Measurements from ENCODE around the gene CTAGE9. TPM values are rescaled to one million over a fixed set of nuclear protein-coding genes. Genes with fewer than 3 reads are reported as not detected.
"Not testable (repeated sequence)": the region's sequence is repeated elsewhere in the genome, so short reads cannot be mapped to it uniquely, and the experiment has no call there.

CTAGE9 gene, protein sequence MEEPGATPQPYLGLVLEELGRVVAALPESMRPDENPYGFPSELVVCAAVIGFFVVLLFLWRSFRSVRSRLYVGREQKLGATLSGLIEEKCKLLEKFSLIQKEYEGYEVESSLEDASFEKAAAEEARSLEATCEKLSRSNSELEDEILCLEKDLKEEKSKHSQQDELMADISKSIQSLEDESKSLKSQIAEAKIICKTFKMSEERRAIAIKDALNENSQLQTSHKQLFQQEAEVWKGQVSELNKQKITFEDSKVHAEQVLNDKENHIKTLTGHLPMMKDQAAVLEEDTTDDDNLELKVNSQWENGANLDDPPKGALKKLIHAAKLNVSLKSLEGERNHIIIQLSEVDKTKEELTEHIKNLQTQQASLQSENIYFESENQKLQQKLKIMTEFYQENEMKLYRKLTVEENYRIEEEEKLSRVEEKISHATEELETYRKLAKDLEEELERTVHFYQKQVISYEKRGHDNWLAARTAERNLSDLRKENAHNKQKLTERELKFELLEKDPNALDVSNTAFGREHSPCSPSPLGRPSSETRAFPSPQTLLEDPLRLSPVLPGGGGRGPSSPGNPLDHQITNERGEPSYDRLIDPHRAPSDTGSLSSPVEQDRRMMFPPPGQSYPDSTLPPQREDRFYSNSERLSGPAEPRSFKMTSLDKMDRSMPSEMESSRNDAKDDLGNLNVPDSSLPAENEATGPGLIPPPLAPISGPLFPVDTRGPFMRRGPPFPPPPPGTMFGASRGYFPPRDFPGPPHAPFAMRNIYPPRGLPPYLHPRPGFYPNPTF
- under 1 TPM in 1 of 3 donors, not detected in 2; 0.18 TPM for polyA plus RNA-seq (ENCODE audit: insufficient read length in 3 of 3)
- long read RNA-seq, donor 1: 0 reads
- long read RNA-seq, donor 2, partial matches to known transcripts: 6 of 7 reads
- long read RNA-seq, donor 2, other reads (novel, unspliced or antisense): 0 of 7 reads
- long read RNA-seq, donor 3: 0 reads
- long read RNA-seq, donor 4, partial matches to known transcripts: 0 of 1 reads
- long read RNA-seq, donor 4, other reads (novel, unspliced or antisense): 0 of 1 reads
- long read RNA-seq, donor 5: 0 reads
- long read RNA-seq, donor 6: 0 reads
- long read RNA-seq, donor 7: 0 reads
- long read RNA-seq, donor 8: 0 reads
- long read RNA-seq, donor 9: 0 reads
- long read RNA-seq, donor 10: 0 reads
- long read RNA-seq, donor 11, partial matches to known transcripts: 0 of 1 reads
- long read RNA-seq, donor 11, other reads (novel, unspliced or antisense): 0 of 1 reads
- long read RNA-seq, donor 12: 0 reads
- long read RNA-seq, donor 13: 0 reads
- long read RNA-seq, donor 14, partial matches to known transcripts: 0 of 1 reads
- long read RNA-seq, donor 14, other reads (novel, unspliced or antisense): 0 of 1 reads
- long read RNA-seq, donor 15: 0 reads
- long read RNA-seq, donor 16, partial matches to known transcripts: 0 of 2 reads
- long read RNA-seq, donor 16, other reads (novel, unspliced or antisense): 0 of 2 reads

DNA sequence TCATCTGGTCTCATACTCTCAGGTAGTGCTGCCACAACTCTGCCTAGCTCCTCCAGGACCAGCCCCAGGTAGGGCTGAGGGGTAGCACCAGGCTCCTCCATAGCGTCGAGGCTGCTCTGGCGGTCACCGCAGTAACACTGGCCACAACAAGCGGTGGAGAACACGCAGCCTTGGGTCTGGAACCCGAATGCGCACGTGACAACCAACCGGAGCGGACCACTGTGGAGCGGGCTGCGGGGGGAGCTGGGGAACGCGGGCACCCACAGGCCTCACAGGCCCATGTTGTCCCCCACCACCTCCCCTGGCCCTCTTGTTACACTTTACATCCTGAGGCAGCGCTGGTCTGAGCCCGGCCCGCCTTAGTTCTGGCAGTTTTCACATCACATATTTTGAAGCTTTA lies at the start of gene CTAGE9:
Gene CTAGE9, minus strand, starts transcription at position 101 of the 400 bp plus-strand sequence. Its CDS starts 0 bp downstream, at position 101.
- not testable (repeated sequence) for DNase-seq (ENCODE audit: extremely low read depth in 1 of 11, low read depth in 9 of 11, low spot score in 4 of 11)

DNA sequence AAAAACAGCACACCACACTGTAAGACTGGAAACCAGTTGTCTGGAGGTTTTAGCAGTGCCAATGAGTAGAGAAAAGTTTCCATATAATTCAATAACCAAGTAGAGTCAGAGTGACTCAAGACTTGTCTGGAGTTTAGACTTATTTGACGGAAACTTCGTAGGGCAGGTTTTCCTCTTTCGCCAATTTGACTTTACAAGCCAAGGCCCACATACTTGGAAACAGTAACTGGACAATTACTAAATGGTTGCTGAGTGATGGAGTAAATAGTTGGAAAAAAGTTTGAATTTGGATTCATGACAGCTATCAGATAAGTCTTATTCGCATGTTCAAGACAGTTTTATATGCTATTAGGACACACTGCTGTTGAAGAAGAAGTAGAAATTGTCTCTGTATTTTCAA lies 48.1 kb upstream of the CTAGE9 start:
- no peak for DNase-seq (ENCODE audit: extremely low read depth in 1 of 11, low read depth in 9 of 11, low spot score in 4 of 11)

DNA sequence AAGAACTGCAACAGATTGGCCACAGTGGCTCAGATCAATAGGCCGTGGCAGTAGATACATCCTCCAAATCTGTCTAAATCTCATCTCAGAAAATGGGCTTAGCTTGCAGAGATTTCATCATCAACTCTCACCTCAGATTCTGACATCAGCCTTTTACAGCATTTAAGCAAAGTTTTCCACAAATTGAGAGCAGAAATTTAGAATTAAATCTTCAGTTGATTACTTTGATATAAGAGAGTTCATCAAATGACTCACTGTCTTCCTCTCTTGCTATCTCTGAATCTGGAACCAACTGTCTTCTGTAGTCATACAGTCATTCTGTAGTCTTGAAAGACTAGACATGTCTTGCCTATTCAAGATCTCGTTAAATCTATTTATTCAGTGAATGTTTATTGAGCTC lies 45.2 kb upstream of the CTAGE9 start:
- no peak for DNase-seq (ENCODE audit: extremely low read depth in 1 of 11, low read depth in 9 of 11, low spot score in 4 of 11)

DNA sequence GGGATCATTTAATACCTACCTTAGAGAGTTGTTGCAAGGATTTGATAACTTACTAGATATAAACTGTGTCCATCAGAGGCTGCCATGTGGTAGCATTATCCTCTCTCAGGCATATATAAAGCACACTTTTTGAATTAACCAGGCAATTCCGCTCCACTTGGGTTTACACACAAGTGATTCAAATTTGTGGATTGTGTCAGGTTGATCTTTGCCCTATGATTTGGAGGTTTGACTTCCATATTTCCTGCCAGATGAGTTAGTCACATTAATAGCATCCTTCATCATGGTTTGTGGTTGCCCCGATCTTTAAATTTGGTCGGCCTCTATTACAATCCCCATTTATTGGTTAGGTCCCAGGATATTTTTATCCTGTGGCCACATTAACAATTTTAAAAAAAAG lies 44.8 kb upstream of the CTAGE9 start:
- DNase-seq (ENCODE audit: extremely low read depth in 1 of 11, low read depth in 9 of 11, low spot score in 4 of 11): no peak

DNA sequence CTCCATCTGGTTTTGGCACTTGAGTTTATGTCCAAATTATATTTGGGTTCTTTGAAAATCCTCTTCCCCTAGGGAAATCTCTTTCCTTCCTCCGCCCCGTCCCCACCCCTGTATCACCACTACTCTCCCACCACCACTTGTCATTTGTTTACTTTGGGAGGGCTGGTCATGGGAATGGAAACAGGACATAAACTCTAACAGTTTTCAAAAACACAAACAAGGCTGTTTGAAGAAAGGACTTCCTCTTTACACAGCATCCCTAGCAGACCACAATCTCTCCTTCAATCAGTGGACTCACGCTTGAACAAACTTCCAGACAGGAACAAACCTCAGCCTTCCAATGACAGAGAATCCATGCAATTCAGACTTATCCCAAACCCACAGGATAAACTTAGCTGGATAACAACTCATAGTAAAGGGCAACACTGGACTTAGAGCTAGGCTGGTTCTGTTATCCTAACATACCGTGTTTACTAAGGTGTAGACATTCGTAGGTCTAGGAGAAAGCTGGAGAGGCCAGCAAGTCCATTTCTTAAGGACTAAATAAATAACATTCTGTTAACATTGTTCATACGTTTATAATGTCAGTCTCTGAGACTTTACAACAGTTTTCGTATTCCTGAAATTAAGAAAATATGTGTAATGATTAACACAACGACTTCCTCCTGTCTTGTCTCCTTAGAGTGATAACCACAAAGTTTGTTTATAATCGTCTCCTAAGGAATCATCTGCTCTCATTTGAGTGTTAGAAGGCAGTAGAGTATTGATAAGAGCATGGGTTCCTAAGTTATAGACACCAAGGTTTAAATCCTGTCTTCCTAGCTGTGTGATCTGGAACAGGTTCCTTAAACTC lies 44.1 kb upstream of the CTAGE9 start:
- no peak for DNase-seq (ENCODE audit: extremely low read depth in 1 of 11, low read depth in 9 of 11, low spot score in 4 of 11)

DNA sequence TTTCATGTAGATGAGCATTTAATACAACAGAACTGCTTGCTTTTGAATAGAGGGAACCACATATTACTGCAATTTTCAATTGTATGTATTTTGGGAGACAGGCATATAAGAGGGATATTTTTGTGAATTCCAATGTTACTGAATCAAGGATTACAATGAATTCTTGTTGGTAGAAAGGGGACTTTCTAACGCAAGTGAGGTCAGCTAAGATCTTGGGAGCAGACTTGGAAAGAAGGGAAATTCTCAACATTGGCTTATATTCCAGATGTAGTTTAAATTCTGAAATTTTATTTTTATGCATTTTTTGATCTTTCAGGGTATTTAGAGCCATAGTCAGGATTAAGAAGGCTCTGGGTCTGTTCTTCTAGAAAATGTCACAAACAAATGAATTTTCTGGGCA lies 43.3 kb upstream of the CTAGE9 start:
- no peak for DNase-seq (ENCODE audit: extremely low read depth in 1 of 11, low read depth in 9 of 11, low spot score in 4 of 11)

DNA sequence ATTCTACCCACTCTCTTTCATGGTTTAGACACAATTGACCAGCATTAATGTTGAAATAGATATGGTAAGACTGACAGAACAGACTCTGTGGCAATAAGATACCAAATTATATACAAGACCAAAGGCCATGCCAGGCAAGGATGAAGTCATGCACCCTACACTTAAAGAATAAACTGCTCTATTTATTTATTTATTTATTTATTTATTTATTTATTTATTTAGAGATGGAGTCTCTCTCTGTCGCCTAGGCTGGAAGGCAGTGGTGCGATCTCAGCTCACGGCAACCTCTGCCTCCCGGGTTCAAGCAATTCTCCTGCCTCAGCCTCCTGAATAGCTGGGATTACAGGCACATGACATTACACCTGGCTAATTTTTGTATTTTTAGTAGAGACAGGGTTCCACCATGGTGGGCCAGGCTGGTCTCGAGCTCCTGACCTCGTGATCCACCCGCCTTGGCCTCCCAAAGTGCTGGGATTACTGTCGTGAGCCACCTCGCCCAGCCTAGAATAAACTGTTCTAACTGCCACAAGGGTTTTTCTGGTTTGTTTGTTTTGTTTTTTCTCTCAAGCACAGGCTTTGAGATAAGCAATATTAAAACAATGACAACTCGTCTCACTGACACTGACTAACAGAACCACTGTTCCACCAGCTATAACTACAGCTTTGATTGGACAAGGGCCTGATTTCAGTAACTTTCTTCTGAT lies 40.3 kb upstream of the CTAGE9 start:
- DNase-seq (ENCODE audit: extremely low read depth in 1 of 11, low read depth in 9 of 11, low spot score in 4 of 11): not testable (repeated sequence)

DNA sequence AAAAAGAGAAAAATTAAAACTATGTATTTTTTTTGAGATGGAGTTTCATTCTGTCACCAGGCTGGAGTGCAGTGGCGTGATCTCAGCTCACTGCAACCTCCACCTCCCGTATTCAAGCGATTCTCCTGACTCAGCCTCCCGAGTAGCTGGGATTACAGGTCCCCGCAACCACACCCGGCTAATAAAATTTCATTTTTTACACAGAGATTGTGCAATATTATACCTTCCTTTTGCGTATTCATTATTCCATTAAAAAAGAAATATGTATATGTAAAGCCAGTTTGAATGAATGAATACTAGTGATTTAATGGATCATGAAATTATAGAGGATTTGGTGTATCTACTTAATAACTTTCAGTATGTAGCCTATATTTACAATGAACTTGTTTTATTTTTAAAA lies 38.2 kb upstream of the CTAGE9 start:
- DNase-seq (ENCODE audit: extremely low read depth in 1 of 11, low read depth in 9 of 11, low spot score in 4 of 11): no peak

DNA sequence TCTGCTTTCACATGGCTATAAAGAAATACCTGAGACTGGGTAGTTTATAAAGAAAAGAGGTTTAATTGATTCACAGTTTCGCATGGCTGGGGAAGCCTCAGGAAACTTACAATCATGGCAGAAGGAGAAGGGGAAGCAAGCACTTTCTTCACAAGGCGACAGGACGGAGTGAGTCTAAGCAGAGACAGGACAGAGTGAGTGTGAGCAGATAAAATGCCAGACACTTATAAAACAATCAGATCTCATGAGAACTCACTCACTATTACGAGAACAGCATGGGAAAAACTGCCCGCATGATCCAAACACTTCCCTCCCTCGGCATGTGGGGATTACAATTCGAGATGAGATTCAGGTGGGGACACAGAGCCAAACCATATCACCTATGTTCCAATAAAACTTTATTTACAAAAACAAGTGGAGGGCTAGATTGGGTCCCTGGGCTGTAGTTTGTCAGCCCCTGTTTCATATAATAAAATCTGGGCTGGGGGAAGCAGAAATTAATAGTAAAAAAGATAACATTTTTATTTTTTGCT lies 37.1 kb upstream of the CTAGE9 start:
- no peak for DNase-seq (ENCODE audit: extremely low read depth in 1 of 11, low read depth in 9 of 11, low spot score in 4 of 11)

DNA sequence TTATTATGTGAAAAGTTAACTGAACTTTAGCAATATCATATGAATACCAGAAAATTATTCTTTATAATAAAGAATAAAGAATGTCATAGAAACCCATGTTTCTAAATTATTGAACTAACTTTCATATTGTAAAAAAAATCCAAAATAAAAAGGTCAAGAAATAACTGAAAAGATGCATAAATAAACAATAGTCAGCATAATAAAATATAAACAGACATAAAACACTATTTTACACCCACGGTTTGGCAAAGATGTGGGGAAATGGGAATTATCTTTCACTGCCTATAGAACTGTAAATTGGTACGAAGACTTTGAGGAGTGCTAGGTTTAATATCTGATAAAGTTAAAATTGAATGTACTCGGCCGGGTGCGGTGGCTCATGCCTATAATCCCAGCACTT lies 34.7 kb upstream of the CTAGE9 start:
- no peak for DNase-seq (ENCODE audit: extremely low read depth in 1 of 11, low read depth in 9 of 11, low spot score in 4 of 11)

DNA sequence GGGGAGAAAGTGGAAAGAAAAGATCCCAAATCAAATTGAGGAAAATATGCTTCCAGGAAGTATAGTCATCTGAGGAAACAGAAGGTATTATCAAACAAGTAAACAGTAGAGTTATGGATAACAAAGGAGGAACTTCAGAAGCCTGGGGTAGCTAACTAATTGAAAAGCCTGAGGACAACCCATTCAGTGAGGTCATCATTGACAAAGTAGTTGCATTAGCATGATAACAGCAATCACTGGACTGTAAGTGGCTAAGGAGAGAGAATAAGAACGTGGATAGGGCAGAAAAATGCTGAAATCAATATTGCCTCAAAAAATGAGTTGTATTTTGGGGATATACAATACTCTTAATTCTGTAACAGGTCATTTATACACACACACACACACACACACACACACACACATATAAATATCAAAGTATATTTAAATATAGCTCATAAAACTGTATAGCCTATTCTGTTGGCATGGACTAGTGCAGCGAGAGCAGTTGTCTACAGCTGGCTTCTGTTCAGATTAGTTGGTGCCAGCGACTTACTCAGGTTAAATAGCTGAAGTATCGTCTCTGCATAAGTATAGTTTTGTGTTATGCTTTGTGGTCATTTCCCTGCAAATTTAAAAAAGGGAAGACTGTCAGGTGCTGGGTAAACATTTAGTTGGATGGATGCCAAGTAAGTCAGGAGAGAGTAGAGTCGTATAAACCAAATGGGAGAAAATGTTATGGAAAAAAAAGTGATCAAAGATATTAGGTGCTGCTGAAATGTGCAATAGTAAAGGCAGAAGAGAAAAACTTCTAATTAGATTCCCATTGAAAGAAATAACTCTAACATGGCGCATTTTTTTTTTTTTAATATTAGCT lies 33.8 kb upstream of the CTAGE9 start:
- no peak for DNase-seq (ENCODE audit: extremely low read depth in 1 of 11, low read depth in 9 of 11, low spot score in 4 of 11)

DNA sequence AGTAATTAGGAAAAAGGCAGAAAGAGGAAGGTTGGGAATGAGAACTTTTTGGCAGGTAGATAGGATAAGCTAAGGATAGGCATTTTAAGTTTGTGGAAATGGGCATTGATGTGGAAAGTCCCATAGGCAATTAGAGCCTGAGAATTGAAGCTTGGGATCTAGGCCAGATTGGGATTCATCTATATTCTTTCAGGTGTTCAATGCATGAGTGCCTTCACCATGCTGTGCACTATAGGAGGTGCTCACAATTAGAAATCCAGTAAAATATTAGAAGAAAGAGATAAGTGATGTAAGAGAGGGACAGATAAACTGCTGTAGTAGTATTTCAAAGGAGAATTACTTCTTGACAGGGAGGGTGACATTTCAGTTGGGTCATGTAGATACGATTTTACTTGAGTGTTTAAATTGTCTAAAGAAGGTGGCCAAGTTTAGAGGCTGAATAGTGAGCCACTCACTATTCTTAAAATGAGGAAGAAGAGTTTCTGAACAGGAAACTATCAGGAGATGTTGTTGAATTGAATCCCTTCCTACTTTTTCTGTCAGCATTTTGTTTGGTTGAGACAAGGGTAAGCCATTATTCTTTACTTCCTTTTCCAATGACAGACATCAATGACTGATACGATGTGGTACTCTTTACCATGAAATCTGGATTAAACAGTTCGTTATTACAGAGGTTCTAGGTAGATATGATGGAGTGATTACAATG lies 31.0 kb upstream of the CTAGE9 start:
- DNase-seq (ENCODE audit: extremely low read depth in 1 of 11, low read depth in 9 of 11, low spot score in 4 of 11): no peak

DNA sequence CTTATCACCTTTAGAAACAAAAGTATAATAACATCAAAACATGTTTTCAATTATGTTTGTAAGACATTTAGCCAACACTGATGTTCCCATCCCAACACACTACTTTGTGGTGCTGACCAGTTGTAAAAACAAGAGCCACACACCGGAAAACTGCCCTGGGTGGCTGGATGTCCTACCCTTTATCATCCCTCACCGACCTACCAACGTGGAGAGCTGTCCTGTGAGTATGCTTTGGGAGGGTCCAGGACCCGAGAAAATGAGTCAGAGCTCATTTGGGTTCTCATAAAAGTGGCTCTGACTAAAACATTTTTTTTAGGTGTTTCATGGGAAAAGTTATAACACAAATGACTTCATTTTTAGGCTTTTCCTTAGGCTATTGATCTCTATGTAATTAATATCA lies 29.3 kb upstream of the CTAGE9 start:
- no peak for DNase-seq (ENCODE audit: extremely low read depth in 1 of 11, low read depth in 9 of 11, low spot score in 4 of 11)

DNA sequence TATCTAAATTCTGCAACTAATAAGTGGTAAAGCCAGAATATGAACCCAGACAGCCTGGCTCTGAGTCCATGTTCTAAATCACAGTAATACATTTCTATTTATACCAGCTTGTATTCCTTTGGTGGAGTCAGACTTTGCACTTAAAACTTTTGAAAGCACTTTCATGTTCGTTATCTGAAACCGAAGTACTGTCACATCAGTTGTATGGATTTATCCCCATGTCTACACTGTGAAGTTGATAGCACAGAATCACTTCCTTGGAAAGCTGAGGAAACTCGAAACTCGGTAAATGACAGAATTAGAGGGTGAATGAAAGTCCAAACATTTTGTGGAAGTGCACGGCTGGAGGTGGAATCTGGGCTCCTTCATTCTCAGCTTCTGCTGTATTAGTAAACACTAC lies 28.3 kb upstream of the CTAGE9 start:
- no peak for DNase-seq (ENCODE audit: extremely low read depth in 1 of 11, low read depth in 9 of 11, low spot score in 4 of 11)

DNA sequence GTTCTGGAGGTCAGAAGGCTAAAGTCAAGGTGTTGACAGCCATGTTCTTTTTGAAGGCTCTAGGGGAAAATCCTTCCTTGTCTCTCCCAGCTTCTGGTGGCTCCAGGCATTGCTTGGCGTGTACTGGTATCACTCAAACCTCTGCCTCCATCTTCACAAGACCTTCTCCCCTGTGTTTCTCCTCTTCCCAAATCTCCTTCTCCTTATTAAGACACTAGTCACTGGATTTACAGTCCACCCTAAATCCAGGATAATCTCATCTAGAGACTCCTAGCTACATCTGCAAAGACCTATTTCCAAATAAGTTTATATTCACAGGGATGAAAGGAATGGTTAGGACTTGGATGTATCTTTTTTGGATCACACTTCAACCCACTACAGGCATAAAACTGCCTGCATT lies 26.0 kb upstream of the CTAGE9 start:
- DNase-seq (ENCODE audit: extremely low read depth in 1 of 11, low read depth in 9 of 11, low spot score in 4 of 11): no peak
